ENCODE measurements around the gene MRPL14. TPM values are rescaled to one million over a fixed set of nuclear protein-coding genes. Genes with fewer than 3 reads are reported as not detected.
A peak's percentile ranks its signal among the peaks of the same experiment; 100 is the strongest.
"Not testable (repeated sequence)": the region's sequence is repeated elsewhere in the genome, so short reads cannot be mapped to it uniquely, and the experiment has no call there.

MRPL14 gene
- total RNA-seq, 1 donor from 2014 or later = 30.4 TPM

- DNase-seq (ENCODE audit: low spot score) = no peak
Measured at GRCh38 chr6:44102527-44102926, 24.7 kb downstream of the MRPL14 start.

GRCh38 chr6:44101832-44102231 is 25.4 kb downstream of the MRPL14 start:
- no peak for DNase-seq (ENCODE audit: low spot score)

GRCh38 chr6:44100088-44100550 is 27.1 kb downstream of the MRPL14 start:
- no peak for DNase-seq (ENCODE audit: low spot score)

- DNase-seq (ENCODE audit: low spot score) = no peak
Measured at GRCh38 chr6:44099192-44099591, 28.1 kb downstream of the MRPL14 start.

GRCh38 chr6:44097782-44098317 is 29.4 kb downstream of the MRPL14 start:
- DNase-seq (ENCODE audit: low spot score) = no peak

GRCh38 chr6:44096612-44097011 is 30.6 kb downstream of the MRPL14 start:
- DNase-seq (ENCODE audit: low spot score) = peak; percentile 82

- DNase-seq (ENCODE audit: low spot score) = not testable (repeated sequence)
Measured at GRCh38 chr6:44095243-44095623, 32.0 kb downstream of the MRPL14 start.

- no peak for DNase-seq (ENCODE audit: low spot score)
Measured at GRCh38 chr6:44094403-44095242, 32.6 kb downstream of the MRPL14 start.

- DNase-seq (ENCODE audit: low spot score) = no peak
Measured at GRCh38 chr6:44093750-44094402, 33.4 kb downstream of the MRPL14 start.

GRCh38 chr6:44093066-44093465 is 34.2 kb downstream of the MRPL14 start:
- DNase-seq (ENCODE audit: low spot score) = no peak

GRCh38 chr6:44091981-44092884 is 35.0 kb downstream of the MRPL14 start:
- no peak for DNase-seq (ENCODE audit: low spot score)

- DNase-seq (ENCODE audit: low spot score) = not testable (repeated sequence)
Measured at GRCh38 chr6:44091356-44091755, 35.9 kb downstream of the MRPL14 start.

- DNase-seq (ENCODE audit: low spot score) = no peak
Measured at GRCh38 chr6:44090465-44090864, 36.8 kb downstream of the MRPL14 start.

- no peak for DNase-seq (ENCODE audit: low spot score)
Measured at GRCh38 chr6:44088827-44089590, 38.2 kb downstream of the MRPL14 start.

GRCh38 chr6:44087623-44088022 is 39.6 kb downstream of the MRPL14 start:
- no peak for DNase-seq (ENCODE audit: low spot score)

GRCh38 chr6:44086931-44087574 is 40.2 kb downstream of the MRPL14 start:
- DNase-seq (ENCODE audit: low spot score) = no peak

GRCh38 chr6:44085219-44085618 is 42.0 kb downstream of the MRPL14 start:
- DNase-seq (ENCODE audit: low spot score) = no peak

GRCh38 chr6:44084231-44085014 is 42.8 kb downstream of the MRPL14 start:
- no peak for DNase-seq (ENCODE audit: low spot score)

GRCh38 chr6:44082872-44083321 is 44.4 kb downstream of the MRPL14 start:
- no peak for DNase-seq (ENCODE audit: low spot score)

GRCh38 chr6:44081753-44082152 is 45.5 kb downstream of the MRPL14 start:
- DNase-seq (ENCODE audit: low spot score) = no peak

Data from ureter (tissue), 1 donor.